HPDE6-E6E7 (cell line): ENCODE data around the gene PTRH1.

Experiments
- DNase-seq: peaks from one replicate; pipeline ENCODE4 v3.0.0; 2011; ENCODE audit warnings: missing footprints; ENCODE audit errors: extremely low spot score

Gene PTRH1

DNA sequence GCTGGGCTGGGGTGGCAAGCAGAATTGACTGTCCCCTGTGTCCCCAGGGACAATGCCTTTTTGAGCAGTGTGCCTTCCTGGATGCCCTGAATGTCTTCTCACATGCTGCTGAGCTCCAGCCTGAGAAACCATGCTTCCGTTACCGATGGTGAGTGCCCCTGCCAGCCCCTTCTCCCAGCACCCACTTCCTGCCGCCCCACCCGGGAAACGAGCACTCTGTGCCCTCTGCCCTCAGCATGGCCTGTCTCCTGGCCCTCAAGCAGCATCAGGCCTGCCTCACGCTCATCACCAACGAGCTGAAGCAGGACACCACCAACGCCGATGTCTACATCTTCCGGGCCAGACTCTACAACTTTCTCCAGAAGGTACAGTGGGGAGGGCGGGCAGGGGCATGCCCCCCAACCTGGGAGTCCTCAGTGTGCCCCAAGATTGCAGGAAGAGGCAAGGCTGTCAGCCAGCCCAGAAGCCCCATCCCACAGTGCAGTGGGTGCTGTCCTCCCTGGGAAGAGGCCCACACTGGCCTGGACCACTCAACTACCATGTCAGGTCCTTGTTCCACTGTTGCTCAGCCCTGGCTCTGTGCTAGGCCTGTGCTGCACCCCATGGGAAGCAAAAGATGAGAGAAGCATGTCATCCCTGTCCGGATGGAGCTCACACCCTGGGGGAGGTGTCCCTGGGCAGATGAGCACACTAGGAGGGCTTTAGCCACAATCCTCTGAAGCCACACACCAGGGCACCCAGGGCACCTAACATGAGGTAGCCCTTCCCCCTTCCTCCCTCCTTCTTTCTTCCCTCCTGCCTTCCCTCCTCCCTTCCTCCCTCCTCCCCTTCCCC, 4.8 kb upstream of the PTRH1 start:
- DNase-seq = no peak

DNA sequence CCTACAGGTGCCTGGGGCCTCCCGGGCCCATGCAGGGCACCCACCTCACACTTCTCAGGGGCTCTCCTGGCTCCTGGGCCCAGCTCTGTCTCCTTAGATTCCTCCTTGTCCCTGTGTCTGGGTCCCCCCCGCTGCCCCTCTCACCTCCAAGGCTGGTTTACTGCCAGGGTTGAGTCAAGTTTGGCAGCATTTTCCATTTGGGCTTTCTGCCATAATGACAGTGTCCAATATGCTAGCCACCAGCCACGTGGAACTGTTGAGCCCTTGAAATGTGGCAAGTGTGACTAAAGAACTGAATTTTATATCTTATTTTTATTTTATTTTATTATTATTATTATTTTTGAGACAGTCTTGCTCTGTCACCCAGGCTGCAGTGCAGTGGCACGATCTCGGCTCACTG, 2.3 kb upstream of the PTRH1 start:
- no peak for DNase-seq

DNA sequence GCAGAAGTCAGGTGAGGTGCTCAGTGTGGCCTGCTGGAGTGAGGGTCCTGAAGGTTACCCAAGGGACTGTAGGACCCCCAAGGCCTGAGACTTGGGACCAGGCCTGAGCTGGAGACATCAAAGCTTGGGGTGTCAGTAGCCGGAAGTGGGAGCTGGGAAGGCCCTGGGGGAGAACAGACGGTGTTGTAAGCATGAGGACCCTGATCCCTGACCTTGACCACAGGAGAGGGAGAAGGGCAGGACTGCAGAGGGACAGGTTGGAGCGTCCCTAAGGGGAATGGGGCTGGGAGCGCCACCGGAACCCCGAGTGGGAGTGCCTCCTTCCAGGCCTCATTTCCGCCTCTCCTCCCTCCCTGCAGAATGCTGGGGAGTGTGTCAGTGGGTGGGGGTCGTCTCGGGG, 949 bp upstream of the PTRH1 start:
- no peak for DNase-seq

DNA sequence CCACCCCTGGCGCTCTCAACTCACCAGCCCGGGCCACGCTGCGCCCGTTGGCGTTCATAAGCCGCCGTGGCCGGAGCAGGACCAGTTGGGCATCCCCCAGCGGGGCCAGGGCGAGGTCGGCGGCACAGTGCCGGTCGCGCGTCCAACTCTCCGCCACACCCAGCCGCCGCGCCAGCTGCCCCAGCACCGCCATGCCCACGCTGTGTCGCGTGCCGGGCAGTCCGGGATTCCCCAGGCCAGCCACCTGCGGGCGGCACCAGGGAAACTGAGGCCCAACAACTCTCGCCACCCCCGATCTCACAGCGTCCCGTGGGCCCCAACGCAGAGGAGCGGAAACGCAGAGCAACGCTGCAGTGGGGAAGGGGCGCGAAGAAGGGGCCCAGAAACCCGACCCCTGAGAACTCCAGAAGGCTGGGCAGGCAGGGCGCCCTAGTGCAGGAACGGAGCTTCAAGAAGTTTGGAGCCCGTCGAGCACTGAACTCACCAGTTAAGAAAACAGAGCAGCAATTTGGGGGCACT, 453 bp downstream of the PTRH1 start:
- DNase-seq = no peak

DNA sequence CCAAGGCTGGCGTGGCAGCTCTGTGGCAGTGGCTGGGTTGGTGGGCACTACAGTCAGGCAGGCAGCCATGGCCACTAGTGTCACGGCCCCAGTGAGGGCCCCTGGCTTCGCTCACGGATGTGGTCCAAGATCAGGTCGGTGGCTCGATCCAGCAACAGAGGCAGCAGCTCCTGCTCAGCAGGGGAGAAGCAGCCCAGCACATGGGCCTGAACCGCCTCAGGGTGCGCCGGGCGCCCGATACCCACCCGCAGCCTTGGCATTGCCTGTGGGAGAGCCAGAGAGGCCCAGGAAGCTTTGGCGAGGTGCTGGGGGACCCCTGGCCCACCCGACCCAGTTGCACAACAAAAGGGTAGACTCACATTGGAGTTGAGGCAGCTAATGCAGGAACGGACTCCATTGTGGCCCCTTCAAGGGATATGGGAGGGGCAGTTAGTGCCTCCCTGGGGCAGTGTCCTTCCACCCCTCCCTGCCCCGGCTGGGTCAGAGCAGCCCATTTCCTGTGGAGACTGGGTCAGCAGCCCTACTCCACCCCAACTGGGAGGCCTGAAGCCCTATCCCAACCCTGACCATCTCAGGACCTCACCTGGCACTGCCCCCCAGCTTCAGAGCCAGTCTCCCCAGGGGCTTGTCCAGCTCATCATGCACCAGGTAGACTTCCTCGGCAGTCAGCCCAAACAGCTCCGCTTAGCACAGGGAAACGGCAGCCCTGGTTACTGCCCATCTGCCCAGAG, 1.3 kb downstream of the PTRH1 start:
- DNase-seq = no peak

DNA sequence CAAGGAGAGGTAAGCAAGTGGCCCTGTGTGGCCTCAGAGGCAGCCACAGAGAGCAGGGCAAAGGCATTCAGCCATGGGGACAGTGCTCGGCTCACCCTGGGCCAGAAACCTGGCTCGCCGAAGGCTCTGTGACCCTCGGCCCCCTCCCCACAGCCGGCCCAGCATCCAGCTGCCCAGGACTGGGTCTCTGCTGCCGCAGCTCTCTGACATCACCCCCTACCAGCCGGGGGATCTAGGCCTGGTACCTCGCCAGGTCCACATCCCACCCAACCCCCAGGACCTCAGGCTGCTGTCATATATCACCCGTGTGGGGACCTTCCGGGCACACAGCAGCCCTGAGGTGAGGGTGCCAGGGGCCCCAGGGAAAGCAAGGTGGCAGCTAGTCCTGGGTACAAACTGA, 2.6 kb downstream of the PTRH1 start:
- no peak for DNase-seq

DNA sequence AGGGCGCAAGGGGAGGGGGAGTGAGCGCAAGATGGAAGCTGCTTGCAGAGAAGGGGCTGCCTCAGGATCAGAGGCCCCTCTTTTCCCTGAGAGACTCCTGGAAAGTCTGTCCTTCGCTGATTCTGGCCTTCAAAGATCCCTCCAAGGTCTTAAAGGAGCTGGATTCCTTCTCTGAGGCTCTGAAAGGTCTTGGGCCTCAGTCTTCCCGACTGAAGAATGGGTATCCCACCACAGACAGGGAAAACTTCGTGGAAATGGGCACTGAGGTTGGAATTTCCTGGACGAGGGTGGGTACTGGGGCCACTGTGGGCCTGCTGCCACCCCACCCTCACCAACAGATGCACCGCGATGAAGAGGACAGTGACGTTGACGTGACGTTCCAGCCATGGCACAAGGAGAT, 3.1 kb downstream of the PTRH1 start:
- no peak for DNase-seq

DNA sequence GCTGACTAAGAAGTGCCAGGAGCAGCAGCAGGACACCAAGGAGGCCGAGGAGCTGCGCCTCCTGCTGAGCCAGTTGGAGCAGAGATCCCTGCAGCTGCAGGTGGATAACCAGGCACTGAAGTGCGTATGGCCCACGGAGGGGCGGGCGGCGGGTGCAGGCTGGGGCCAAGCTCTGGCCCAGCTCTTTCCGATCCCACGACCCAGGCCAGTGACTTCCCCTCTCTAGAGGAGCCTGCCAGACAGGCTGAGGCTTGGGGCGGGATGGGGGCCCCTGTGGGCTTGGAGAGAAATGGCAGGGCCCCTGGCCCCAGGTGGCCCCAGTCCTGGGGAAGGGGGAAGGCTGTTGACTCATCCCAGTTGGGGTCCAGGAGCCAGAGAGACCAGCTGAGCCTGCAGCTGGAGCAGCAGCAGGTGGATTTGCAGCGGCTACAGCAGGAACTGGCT, 3.6 kb downstream of the PTRH1 start:
- no peak for DNase-seq

DNA sequence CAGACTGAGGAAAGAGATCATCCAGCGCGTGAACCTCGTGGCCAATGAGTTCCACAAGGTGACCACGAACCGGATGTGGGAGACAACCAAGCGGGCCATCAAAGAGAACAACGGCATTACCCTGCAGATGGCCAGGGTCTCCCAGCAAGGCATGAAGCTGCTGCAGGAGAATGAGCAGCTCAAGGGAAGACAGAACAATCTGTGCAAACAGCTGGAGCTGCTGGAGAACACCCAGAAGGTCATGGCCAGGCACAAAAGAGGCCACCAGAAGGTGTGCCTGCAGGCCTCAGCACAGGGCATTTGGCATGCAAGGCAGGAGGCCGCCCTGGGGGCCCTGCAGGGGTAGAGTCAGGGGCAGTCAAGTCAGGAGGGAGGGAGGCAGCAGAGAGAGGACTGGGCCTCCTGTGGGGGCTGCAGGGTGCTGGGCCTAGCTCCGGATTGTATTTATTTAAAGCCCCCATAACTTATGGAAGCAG, 4.2 kb downstream of the PTRH1 start:
- DNase-seq = no peak

DNA sequence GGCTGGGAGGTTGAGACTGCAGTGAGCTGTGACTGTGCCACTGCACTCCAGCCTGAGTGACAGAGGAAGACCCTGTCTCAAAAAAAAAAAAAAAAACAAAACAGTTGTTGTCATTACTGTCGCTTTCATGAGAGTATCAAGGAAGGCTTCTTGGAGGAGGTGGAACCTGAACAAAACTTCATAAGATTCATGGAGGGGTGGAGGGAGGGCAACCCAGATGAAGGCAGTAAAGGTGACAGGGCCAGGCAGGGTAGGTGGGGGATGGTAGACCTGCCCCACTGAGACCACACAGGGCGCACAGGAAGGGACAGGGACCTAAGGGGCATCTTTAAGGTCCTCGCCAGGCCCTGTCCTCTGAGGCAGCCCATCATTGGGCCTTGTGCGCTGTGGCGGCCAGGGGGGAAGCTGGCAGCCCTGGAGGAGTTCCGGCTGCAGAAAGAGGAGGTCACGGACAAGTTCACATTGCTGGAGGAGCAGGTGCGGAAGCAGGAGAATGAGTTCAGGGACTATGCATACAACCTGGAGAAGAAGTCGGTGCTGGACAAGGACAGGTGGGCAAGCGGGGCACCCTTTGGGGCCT, 5.2 kb downstream of the PTRH1 start:
- DNase-seq = no peak

DNA sequence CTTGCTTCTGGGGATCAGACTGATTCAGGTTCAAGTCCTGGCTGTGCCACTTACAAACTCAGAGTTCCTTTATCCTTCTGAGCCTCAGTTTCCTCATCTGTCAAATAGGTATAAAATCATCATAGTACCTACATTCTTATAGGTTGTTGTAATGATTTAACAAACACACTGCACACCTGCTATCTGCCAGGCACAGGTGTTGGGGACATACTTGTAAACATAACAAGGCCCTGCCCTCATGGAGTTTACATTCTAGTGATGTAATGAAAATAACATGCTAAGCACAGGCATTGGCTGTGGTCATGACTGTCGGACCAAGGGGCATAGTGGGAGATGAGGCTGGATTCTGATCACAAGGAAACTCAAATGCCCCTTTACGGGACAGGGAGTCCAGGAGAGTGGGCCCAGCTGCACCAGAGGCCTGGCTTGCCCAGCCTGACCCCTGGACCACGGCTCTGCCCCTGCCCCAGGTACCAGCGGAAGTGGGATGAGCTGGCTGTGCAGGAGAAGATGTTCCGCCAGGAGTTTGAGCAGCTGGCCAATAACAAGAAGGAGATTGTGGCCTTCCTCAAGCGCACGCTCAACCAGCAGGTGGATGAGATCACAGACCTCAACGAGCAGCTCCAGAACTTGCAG, 6.4 kb downstream of the PTRH1 start:
- DNase-seq = no peak

DNA sequence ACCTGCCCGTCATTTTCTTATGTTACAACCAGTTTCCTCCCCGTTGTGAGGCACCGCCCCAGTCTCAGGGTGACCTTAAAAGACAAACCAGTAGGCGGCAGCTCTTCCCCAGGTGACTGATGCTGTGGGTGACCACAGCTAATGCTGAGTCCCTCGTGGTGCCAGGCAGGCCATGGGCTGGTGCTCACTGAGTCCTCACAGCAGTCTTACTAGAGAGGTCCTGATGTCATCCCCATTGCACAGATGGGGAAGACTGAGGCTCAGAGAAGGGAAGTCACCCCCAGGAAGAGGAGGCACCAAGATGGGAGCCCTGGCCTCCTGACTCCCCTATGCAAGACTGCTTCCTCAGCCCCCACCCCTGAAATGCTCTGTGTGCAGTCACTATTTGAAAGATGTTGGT, 7.7 kb downstream of the PTRH1 start:
- DNase-seq = no peak

DNA sequence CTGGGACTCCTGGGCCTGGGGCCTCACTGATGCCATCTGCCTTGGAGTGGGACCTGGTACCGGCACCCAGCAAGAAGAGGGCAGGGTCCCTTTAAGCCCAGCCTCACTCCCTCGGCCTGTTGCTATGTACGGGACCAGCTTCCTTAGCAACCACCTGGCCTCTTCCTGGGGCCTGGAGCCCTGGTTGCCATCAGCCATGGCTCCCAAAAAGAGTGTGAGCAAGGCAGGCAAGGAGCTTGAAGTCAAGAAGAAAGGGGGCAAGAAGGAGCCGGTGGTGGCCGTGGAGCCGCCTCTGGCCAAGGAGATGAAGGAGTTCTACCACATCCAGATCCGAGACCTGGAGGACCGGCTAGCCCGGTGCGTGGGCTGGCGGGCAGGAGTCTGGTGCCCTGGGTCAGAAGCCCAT, 8.6 kb downstream of the PTRH1 start, which contains the start of gene CFAP157:
CFAP157 (plus strand) TSS at position 153 of the 406 bp plus-strand sequence; CDS start at position 197, 44 bp downstream.
- no peak for DNase-seq

DNA sequence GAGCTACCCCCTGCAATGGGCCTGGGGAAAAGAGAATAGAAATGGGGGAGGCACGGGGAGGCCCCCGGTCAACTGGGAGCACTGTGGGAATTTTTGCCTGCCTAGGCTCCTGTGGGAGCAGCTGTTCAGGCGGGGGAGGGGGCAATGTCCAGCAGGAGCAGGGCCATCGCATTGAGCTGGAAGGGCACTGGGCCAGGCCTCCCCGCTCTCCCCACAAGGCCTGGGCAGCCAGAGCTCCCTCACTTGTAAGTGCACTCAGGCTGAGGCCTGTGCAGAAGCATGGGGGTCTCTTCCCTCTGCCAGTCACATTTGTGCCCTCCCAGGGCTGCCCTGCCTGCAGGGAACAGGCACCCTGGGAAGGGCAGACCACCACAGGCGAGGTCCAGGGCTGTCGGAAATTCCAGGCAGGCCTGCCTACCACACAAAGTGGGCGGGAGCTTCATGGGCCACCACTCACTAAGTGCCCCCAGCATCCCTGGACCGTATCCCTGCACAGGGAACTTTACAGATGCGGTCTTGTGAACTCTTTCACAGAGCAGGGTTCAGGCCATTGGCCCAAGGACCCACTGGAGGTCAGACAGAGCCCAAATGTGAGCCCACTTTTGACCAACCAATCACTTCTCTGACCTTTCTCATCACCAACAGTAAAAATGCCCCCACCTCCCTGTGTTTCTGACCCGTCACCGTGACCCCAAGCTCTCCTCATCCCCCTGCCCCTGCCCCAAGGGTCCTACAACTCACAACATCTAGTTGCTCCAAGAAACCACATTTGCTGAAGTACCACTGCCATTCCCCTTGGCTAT, 9.7 kb downstream of the PTRH1 start:
- no peak for DNase-seq

DNA sequence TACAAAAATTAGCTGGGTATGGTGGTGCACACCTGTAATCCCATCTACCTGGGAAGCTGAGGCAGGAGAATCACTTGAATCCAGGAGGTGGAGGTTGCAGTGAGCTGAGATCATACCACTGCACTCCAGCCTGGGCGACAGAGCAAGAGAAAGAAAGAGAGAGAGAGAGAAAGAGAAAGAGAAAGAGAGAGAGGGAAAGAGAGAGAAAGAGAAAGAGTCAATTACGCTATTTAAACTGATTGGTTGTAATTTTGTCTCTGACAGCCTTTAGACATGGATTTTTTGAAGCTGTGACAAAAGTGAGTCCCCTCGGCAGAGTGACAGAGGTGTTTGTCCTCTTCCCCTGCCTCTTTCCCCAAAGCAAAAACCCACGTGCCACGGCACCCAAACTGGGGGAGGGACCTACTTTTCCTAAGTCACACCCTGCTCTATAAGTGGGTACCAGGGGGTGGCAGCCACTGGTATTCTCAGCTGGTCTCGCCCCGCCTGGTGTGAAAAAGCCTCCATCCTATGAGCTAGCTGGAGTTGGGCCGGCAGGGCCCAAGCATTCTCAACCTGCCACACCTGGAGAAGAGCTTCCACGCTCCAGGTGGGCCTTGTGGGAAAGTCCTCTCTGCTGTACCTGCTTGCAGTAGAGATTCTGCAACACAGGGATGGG, 12.0 kb downstream of the PTRH1 start:
- no peak for DNase-seq

DNA sequence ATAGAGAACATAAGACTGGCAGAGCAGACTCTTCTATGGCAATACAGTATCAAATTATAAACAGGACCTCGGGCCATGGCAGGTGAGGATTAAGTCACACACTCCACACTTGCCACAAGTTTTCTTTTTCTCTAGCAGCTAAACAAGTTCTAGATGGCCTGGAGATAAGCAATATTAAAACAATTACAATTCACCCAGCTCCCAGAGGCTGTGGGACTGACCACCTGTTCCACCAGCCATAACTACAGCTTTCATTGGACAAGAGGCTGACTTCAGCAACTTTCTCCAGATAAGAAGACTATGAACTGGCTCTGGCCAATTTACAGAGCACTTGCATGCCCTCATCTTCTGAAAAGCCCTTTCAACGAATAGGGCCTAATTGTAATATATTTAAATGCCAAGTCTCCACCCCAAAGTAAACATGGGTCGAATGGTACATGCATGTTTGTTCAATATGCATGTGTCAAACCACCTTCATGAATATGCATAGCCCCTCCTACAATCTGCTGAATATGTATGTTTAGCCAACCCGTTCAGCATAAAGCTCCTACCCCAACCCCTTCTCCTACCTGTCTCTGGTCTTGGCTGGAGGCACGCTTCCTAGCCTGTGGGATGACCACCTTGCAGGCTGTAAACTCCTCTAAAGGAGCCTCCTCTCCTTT, 14.7 kb downstream of the PTRH1 start:
- DNase-seq = no peak

DNA sequence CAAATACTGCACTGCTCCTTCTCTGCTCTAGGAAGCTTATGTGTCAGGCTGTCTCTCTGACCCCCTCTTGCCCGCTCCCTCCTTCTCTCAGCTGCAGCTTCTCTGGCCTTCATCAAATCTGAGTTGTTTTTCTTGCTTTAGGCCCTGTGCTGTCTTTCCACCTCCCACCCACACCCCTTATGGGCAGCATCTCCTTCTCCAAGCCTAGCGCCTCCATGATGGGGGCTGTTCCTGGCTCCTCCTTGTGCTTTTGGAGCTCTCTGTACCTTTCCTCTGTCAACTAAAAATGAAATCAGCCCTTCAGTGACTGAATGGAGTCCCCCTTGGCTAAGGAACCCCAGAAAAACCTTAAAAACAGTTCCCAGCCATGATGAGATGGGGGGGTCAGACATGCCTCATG, 15.3 kb downstream of the PTRH1 start:
- DNase-seq = no peak

DNA sequence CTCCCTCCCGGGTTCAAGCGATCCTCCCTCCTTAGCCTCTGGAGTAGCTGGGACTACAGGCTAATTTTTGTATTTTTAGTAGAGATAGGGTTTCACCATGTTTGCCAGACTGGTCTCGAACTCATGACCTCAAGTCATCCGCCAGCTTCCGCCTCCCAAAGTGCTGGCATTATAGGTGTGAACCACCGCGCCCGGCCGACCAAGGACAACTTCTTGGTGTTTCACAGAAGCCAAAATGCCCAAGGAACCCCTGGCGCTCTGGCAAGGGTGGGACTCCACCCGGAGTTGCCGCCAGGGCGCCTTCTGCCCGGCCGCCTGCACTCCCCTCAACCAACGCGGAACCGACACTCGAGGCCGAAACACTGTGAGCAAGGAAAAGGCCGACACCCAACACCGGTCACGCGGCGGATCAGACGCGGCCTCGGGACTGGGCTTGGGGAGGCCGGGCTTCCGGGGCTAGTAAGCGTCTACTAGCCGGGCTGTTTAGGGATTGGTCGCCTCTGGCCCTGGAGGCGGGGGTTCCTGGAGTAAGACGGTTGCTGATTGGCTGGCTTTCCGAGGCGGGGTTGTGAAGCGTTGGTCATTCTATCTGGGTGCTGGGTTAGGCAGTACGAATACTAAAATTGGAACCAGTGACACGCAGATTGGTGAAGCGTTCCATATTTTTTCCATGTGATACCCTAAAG, 16.3 kb downstream of the PTRH1 start:
- DNase-seq = peak; percentile 98

DNA sequence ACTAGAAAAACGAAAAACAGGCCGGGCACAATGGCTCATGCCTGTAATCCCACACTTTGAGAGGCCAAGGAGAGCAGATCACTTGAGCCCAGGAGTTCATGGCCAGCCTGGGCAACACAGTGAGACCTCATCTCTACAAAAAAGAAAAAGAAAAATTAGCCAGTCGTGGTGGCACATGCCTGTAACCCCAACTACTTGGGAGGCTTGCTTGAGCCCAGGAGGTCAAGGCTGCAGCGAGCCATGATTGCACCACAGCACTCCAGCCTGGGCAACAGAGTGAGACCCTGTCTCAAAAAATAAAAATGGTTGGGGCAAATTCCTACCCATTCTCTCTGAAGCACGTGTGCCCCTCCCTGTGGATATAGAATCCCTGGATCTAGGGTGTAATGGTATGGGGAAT, 17.1 kb downstream of the PTRH1 start:
- DNase-seq = no peak
